HCT116 (cell line): ENCODE data around the gene TAF4. TPM values are rescaled to one million over a fixed set of nuclear protein-coding genes. Genes with fewer than 3 reads are reported as not detected.

Experiments
- ATAC-seq: fragments of 200-7000 bp; cut with Tn5 transposase; 2 replicates; pipeline ENCODE4 v1.9.1; 2020; ENCODE audit warnings: mild to moderate bottlenecking, moderate library complexity
- BruUV-seq: library from RNA; stranded (reverse); fragments of 400-500 nt; replicated peaks from 2 replicates; lab custom pipeline; 2021; lab: Mats Ljungman, UMichigan
- CTCF ChIA-PET: fragments of 300-600 bp; sonication (Branson Sonifier 250); formaldehyde crosslinking; loops from one replicate; lab custom pipeline; 2021; ENCODE audit warnings: antibody characterized with exemption; lab: Charles Lee
- POLR2A ChIA-PET: fragments of 300-600, 350-600 bp; sonication (Branson Sonifier 250); formaldehyde crosslinking; loops from one replicate; lab custom pipeline; 2021; ENCODE audit warnings: antibody characterized with exemption; lab: Charles Lee
- RAD21 ChIA-PET, 2 experiments: fragments of 300-600 bp; sonication (Branson Sonifier 250); formaldehyde crosslinking; loops; one replicate each; lab custom pipeline; 2023; ENCODE audit warnings: low total read pairs in 2 of 2; ENCODE audit not compliant: uncharacterized antibody in 2 of 2, unreplicated experiment in 2 of 2, low non-redundant PET in 1 of 2; lab: Charles Lee
- DNase-seq: peaks from one replicate; pipeline ENCODE4 v3.0.0-alpha.2; 2010; ENCODE audit warnings: low read depth, low spot score
- H2AFZ ChIP-seq: fragments of 200-600 bp; shearing (Covaris generic), sonication (generic); 2 replicates; pipeline ENCODE4 v1.6.1; 2017; ENCODE audit warnings: low read depth, mixed run types, mixed read lengths, antibody characterized with exemption, low read length; ENCODE audit not compliant: poor library complexity, severe bottlenecking
- H3K27ac ChIP-seq: 2 replicates; pipeline ENCODE4 v1.5.1; 2012; ENCODE audit warnings: low read depth, low read length
- H3K27me3 ChIP-seq: fragments of 200-600 bp; sonication (generic); 2 replicates; pipeline ENCODE4 v1.6.1; 2016; ENCODE audit warnings: mixed run types, low read length, mixed read lengths; ENCODE audit not compliant: insufficient read depth
- H3K36me3 ChIP-seq, 2 experiments: fragments of 200-500 bp in 1 of 2; fragments of 200-600 bp in 1 of 2; sonication (Bioruptor generic) in 1 of 2; sonication (generic) in 1 of 2; 2 replicates each; pipeline versions ENCODE4 v1.5.1 to v1.6.1; 2014 to 2016; ENCODE audit warnings: low read length in 2 of 2, inconsistent platforms in 1 of 2, mixed read lengths in 1 of 2, mixed run types in 1 of 2; ENCODE audit not compliant: insufficient read depth in 2 of 2, control insufficient read depth in 1 of 2
- H3K4me1 ChIP-seq, 2 experiments: fragments of 200-600 bp in 1 of 2; sonication (generic) in 1 of 2; 2 replicates each; pipeline versions ENCODE4 v1.5.1 to v1.6.1; 2012 to 2017; ENCODE audit warnings: low read length in 2 of 2, inconsistent platforms in 1 of 2, mild to moderate bottlenecking in 1 of 2, mixed read lengths in 1 of 2, mixed run types in 1 of 2, moderate library complexity in 1 of 2; ENCODE audit not compliant: insufficient read depth in 2 of 2, control insufficient read depth in 1 of 2
- H3K4me2 ChIP-seq: fragments of 200-600 bp; sonication (generic); 2 replicates; pipeline ENCODE4 v1.6.1; 2017; ENCODE audit warnings: mixed run types, low read length, mixed read lengths
- H3K4me3 ChIP-seq, 2 experiments: fragments of 200-600 bp in 1 of 2; sonication (generic) in 1 of 2; replicated peaks in 1 of 2; 2 replicates each; pipeline ENCODE4 v1.5.1; 2011 to 2016; ENCODE audit warnings: low read length in 2 of 2, control low read depth in 1 of 2, low read depth in 1 of 2, mild to moderate bottlenecking in 1 of 2, mixed read lengths in 1 of 2, mixed run types in 1 of 2
- H3K79me2 ChIP-seq: fragments of 200-600 bp; sonication (generic); 2 replicates; pipeline ENCODE4 v1.6.1; 2017; ENCODE audit warnings: mild to moderate bottlenecking, mixed run types, low read length, moderate library complexity, mixed read lengths; ENCODE audit not compliant: insufficient read depth
- H3K9ac ChIP-seq: fragments of 200-600 bp; sonication (generic); 2 replicates; pipeline ENCODE4 v1.6.1; 2016; ENCODE audit warnings: low read length, mixed read lengths
- H3K9me2 ChIP-seq: fragments of 200-600 bp; sonication (generic), shearing (Covaris generic); 2 replicates; pipeline ENCODE4 v1.6.1; 2017; ENCODE audit warnings: mixed run types, mild to moderate bottlenecking, moderate library complexity; ENCODE audit not compliant: insufficient read depth
- H3K9me3 ChIP-seq, 2 experiments: fragments of 200-500 bp in 1 of 2; fragments of 200-600 bp in 1 of 2; sonication (Bioruptor generic) in 1 of 2; sonication (generic) in 1 of 2; 2 replicates each; pipeline ENCODE4 v1.6.1; 2014 to 2017; ENCODE audit warnings: low read length in 2 of 2, mixed read lengths in 2 of 2, inconsistent platforms in 1 of 2, low read depth in 1 of 2, mild to moderate bottlenecking in 1 of 2, mixed run types in 1 of 2, moderate library complexity in 1 of 2; ENCODE audit not compliant: control insufficient read depth in 1 of 2, insufficient read depth in 1 of 2
- H4K20me1 ChIP-seq: fragments of 200-600 bp; sonication (generic), shearing (Covaris generic); 2 replicates; pipeline ENCODE4 v1.6.1; 2017; ENCODE audit warnings: mixed run types, mild to moderate bottlenecking, moderate library complexity; ENCODE audit not compliant: insufficient read depth
- ATF3 ChIP-seq: IDR thresholded peaks from 2 replicates; pipeline ENCODE4 v1.6.1; 2012
- CBX3 ChIP-seq: IDR thresholded peaks from 2 replicates; pipeline ENCODE4 v1.6.1; 2012; ENCODE audit warnings: low read depth
- CTCF ChIP-seq, 3 experiments: fragments of 200-600 bp in 1 of 3; sonication (generic) in 1 of 3; IDR thresholded peaks in 2 of 3; conservative IDR thresholded peaks in 1 of 3; 2 replicates each; pipeline ENCODE4 v1.5.1; 2012 to 2017; ENCODE audit warnings: low read depth in 2 of 3, low read length in 2 of 3, antibody characterized with exemption in 1 of 3, borderline replicate concordance in 1 of 3, control low read depth in 1 of 3, mild to moderate bottlenecking in 1 of 3, mixed read lengths in 1 of 3, mixed run types in 1 of 3, moderate library complexity in 1 of 3; ENCODE audit not compliant: insufficient read depth in 1 of 3
- ELF1 ChIP-seq: IDR thresholded peaks from 2 replicates; pipeline ENCODE4 v1.6.1; 2012; ENCODE audit warnings: low read depth, borderline replicate concordance
- EZH2 ChIP-seq: fragments of 200-600 bp; sonication (generic); IDR thresholded peaks from 2 replicates; pipeline ENCODE4 v1.6.1; 2017; ENCODE audit warnings: antibody characterized with exemption, mixed run types
- EZH2phosphoT487 ChIP-seq: fragments of 200-600 bp; IDR thresholded peaks from 2 replicates; pipeline ENCODE4 v1.6.1; 2018; ENCODE audit warnings: antibody characterized with exemption, borderline replicate concordance
- FOSL1 ChIP-seq: IDR thresholded peaks from 2 replicates; pipeline ENCODE4 v1.6.1; 2012; ENCODE audit warnings: low read depth
- JUND ChIP-seq: IDR thresholded peaks from 2 replicates; pipeline ENCODE4 v1.6.1; 2012
- MAX ChIP-seq: IDR thresholded peaks from 2 replicates; pipeline ENCODE4 v1.6.1; 2012
- POLR2A ChIP-seq: IDR thresholded peaks from 2 replicates; pipeline ENCODE4 v1.7.0; 2011; ENCODE audit warnings: borderline replicate concordance; ENCODE audit not compliant: insufficient read depth, insufficient read length; ENCODE audit errors: extremely low read depth
- POLR2AphosphoS5 ChIP-seq: IDR thresholded peaks from 2 replicates; pipeline ENCODE4 v1.6.1; 2011; ENCODE audit warnings: mild to moderate bottlenecking, low read depth, low read length, moderate library complexity
- REST ChIP-seq: IDR thresholded peaks from 2 replicates; pipeline ENCODE4 v1.6.1; 2012; ENCODE audit warnings: low read depth
- SIN3A ChIP-seq: IDR thresholded peaks from 2 replicates; pipeline ENCODE4 v1.6.1; 2012; ENCODE audit warnings: low read depth
- TCF7L2 ChIP-seq: IDR thresholded peaks from 2 replicates; pipeline ENCODE4 v1.7.0; 2011; ENCODE audit warnings: borderline replicate concordance, inconsistent platforms; ENCODE audit not compliant: insufficient read depth, insufficient read length; ENCODE audit errors: extremely low read depth
- ZBTB33 ChIP-seq: IDR thresholded peaks from 2 replicates; pipeline ENCODE4 v1.6.1; 2011; ENCODE audit warnings: mild to moderate bottlenecking, low read length, moderate library complexity; ENCODE audit not compliant: insufficient replicate concordance; ENCODE audit errors: extremely low read depth
- ZFX ChIP-seq: fragments of 450-650 bp; IDR thresholded peaks from 2 replicates; pipeline ENCODE4 v1.6.1; 2017
- ZNF274 ChIP-seq: fragments of 200-500 bp; sonication (Bioruptor generic); IDR thresholded peaks from 2 replicates; pipeline ENCODE4 v1.6.1; 2014; ENCODE audit warnings: mild to moderate bottlenecking, low read depth, low read length, inconsistent platforms
- intact Hi-C: fragments of 100-400 bp; cut with micrococcal nuclease; formaldehyde crosslinking; loops from 2 replicates; pipeline ENCODE4 v1.10.0; 2022
- total RNA-seq: library from RNA; stranded (reverse); gene quantifications from one replicate; pipeline ENCODE4 v1.2.1, GENCODE V29; 2021; ENCODE audit not compliant: unreplicated experiment

TAF4 gene
- total RNA-seq, 1 experiment from 2014 or later, result 26.8 TPM

GRCh38 chr20:61934716-61935530 lies 130.8 kb downstream of the TAF4 start:
- H3K79me2 ChIP-seq, result no peaks in the 10 kb centered on the region
- H3K27ac ChIP-seq, result no peak overlapping the region
- no peak for ATAC-seq
- intact Hi-C loops, result no loop called here
- H3K9ac ChIP-seq, result no peak overlapping the region
- no peaks in the 10 kb centered on the region for H3K36me3 ChIP-seq
- BruUV-seq, result no TSS peak
- no peak for DNase-seq
- H3K9me3 ChIP-seq, result no peaks in the 10 kb centered on the region
- H3K27me3 ChIP-seq, result no peaks in the 10 kb centered on the region
- no peak overlapping the region for H2AFZ ChIP-seq
- H3K4me1 ChIP-seq, result no peaks in the 10 kb centered on the region
- H3K4me2 ChIP-seq, result no peak overlapping the region
- TF ChIP-seq ELF1 (no peak), ZFX (no peak), REST (no peak), ATF3 (no peak), TCF7L2 (no peak), FOSL1 (no peak), CTCF (IDR thresholded peaks at IDR 0.05 in 2 of 3, conservative IDR thresholded peaks at IDR 0.05 in 1 of 3; ENCODE audit: borderline replicate concordance in 1 of 3, insufficient read depth in 1 of 3, low read depth in 2 of 3, low read length in 2 of 3) (no peak), POLR2AphosphoS5 (no peak), MAX (no peak), JUND (no peak), ZNF274 (no peak), EZH2phosphoT487 (no peak), ZBTB33 (no peak), EZH2 (no peak), CBX3 (no peak), POLR2A (no peak), SIN3A (no peak)
- ChIA-PET POLR2A (no interaction called here), RAD21 (no interaction called here), CTCF (no interaction called here)
- no peaks in the 10 kb centered on the region for H3K9me2 ChIP-seq
- H4K20me1 ChIP-seq, result no peaks in the 10 kb centered on the region
- no peak overlapping the region for H3K4me3 ChIP-seq
